Non-pigmented ciliary epithelial cell (primary cell): Measurements from ENCODE around the gene ABTB2.
A peak's percentile ranks its signal among the peaks of the same experiment; 100 is the strongest.

Experiments
- DNase-seq: peaks from one replicate; pipeline ENCODE4 v3.0.0-alpha.2; 2010; ENCODE audit warnings: low read depth

The ABTB2 gene

DNA sequence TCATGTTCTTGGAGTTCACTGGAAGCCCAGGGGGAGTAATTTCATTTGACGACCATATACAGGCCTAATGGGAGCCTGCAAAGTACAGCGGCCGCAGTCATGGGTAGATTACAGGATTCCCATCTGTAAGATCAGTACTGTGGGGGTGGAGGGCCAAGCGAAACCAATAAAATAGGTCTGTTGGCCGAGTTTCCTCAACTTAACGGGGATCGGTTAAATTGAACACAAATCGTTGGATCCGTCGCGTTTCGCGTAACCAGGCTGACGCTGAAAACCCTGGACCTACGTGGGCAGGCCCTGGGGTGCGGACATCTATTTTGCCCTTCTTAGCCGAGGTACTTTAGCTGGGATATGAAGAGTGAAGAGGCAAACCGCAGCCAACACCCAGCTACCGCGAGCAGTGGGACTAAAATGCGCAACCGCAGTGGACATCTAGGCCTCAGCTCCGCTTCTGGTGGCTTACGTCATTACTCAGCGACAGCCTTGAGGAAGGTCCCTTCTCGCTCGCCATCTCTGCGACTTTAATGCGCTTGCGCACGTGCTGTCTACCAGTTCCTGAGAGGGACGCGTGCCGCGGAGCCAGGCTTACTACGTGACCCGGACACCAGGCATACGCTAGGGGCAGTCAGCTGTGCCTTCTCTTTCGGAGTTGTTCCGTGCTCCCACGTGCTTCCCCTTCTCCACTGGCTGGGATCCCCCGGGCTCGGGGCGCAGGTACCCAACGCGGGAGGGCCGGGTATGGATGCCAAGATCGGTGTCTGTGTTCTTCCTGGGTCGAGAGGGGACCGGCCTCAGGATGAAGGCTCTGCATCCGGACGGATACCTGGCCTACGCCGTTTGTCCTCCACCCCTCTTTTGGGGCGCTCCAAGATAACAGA lies 252.5 kb downstream of the ABTB2 start, which contains the start of gene NAT10:
Gene NAT10, plus strand, starts transcription at position 551 of the 878 bp plus-strand sequence. CDS start 2,597 bp downstream, outside the sequence.
- DNase-seq, result peak; percentile 96

DNA sequence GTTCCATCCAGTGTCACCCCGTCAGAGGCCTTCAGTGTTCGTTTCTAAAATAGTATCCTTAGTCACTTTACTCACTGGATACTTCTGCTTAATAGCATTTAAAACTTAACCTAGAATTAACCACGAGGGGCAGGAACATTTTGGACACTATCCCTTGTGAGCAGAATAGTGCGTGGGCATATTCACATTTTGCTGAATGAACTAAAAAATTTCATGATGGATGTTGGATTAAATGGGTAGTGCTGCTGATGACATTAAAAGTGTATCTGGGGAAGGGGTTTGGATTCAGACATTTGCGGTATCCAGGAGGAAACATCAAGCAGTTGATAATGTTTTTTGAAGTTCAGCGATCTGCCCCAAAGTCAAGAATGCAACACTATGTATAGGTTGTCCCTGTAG lies 253.1 kb downstream of the ABTB2 start:
- DNase-seq, result no peak
